ENCODE measurements around the gene ANKFY1.

Gene ANKFY1

GRCh38 chr17:4186357-4186881 is 77.4 kb downstream of the ANKFY1 start:
- no peak overlapping the region for H3K4me3 ChIP-seq (ENCODE audit: low read length)
- no peaks in the 10 kb centered on the region for H3K79me2 ChIP-seq (ENCODE audit: control insufficient read depth, low read length)
- TF ChIP-seq CTCF (IDR thresholded peaks at IDR 0.05; ENCODE audit: low read depth, low read length, poor library complexity, severe bottlenecking) (no peak), EZH2phosphoT487 (IDR thresholded peaks at IDR 0.05; ENCODE audit: borderline replicate concordance, low read length) (no peak)
- H3K4me1 ChIP-seq (ENCODE audit: control insufficient read depth, low read length): no peaks in the 10 kb centered on the region
- H3K27me3 ChIP-seq (ENCODE audit: control insufficient read depth, low read length): no peaks in the 10 kb centered on the region
- H3K36me3 ChIP-seq (ENCODE audit: control insufficient read depth, low read length): peaks cover 81% of the 10 kb centered on the region
- H3F3A ChIP-seq (ENCODE audit: control insufficient read depth, insufficient read depth): no peaks in the 10 kb centered on the region
- no peaks in the 10 kb centered on the region for H3K9me2 ChIP-seq (replicated peaks; ENCODE audit: control insufficient read depth, low read length)
- no peak overlapping the region for H3K27ac ChIP-seq (ENCODE audit: low read depth, low read length)
- no peak overlapping the region for H3K4me2 ChIP-seq (ENCODE audit: low read length)
- H4K20me1 ChIP-seq (ENCODE audit: control insufficient read depth, insufficient read depth, low read depth, low read length): no peaks in the 10 kb centered on the region
- H3K9me3 ChIP-seq (ENCODE audit: control insufficient read depth, insufficient read depth, low read length): no peaks in the 10 kb centered on the region

- Histone ChIP-seq H3K27me3 (ENCODE audit: control insufficient read depth, low read length) (no peaks in the 10 kb centered on the region), H3K79me2 (ENCODE audit: control insufficient read depth, low read length) (no peaks in the 10 kb centered on the region), H3K4me3 (ENCODE audit: low read length) (no peak overlapping the region), H3K4me1 (ENCODE audit: control insufficient read depth, low read length) (no peaks in the 10 kb centered on the region), H3K27ac (ENCODE audit: low read depth, low read length) (no peak overlapping the region), H3F3A (ENCODE audit: control insufficient read depth, insufficient read depth) (no peaks in the 10 kb centered on the region), H3K9me3 (ENCODE audit: control insufficient read depth, insufficient read depth, low read length) (no peaks in the 10 kb centered on the region), H3K4me2 (ENCODE audit: low read length) (no peak overlapping the region), H3K9me2 (replicated peaks; ENCODE audit: control insufficient read depth, low read length) (no peaks in the 10 kb centered on the region), H3K36me3 (ENCODE audit: control insufficient read depth, low read length) (peaks cover 83% of the 10 kb centered on the region), H4K20me1 (ENCODE audit: control insufficient read depth, insufficient read depth, low read depth, low read length) (no peaks in the 10 kb centered on the region)
- TF ChIP-seq EZH2phosphoT487 (IDR thresholded peaks at IDR 0.05; ENCODE audit: borderline replicate concordance, low read length): no peak
- no peak for TF ChIP-seq CTCF (IDR thresholded peaks at IDR 0.05; ENCODE audit: low read depth, low read length, poor library complexity, severe bottlenecking)
Observed at GRCh38 chr17:4185656-4186055, 78.1 kb downstream of the ANKFY1 start.

GRCh38 chr17:4184811-4185210 is 79.0 kb downstream of the ANKFY1 start:
- Histone ChIP-seq H3K4me1 (ENCODE audit: control insufficient read depth, low read length) (no peaks in the 10 kb centered on the region), H3K36me3 (ENCODE audit: control insufficient read depth, low read length) (peaks cover 77% of the 10 kb centered on the region), H3K9me2 (replicated peaks; ENCODE audit: control insufficient read depth, low read length) (no peaks in the 10 kb centered on the region), H3K4me2 (ENCODE audit: low read length) (no peak overlapping the region), H3K9me3 (ENCODE audit: control insufficient read depth, insufficient read depth, low read length) (no peaks in the 10 kb centered on the region), H4K20me1 (ENCODE audit: control insufficient read depth, insufficient read depth, low read depth, low read length) (no peaks in the 10 kb centered on the region), H3K27me3 (ENCODE audit: control insufficient read depth, low read length) (no peaks in the 10 kb centered on the region), H3F3A (ENCODE audit: control insufficient read depth, insufficient read depth) (no peaks in the 10 kb centered on the region), H3K27ac (ENCODE audit: low read depth, low read length) (no peak overlapping the region), H3K79me2 (ENCODE audit: control insufficient read depth, low read length) (no peaks in the 10 kb centered on the region), H3K4me3 (ENCODE audit: low read length) (no peak overlapping the region)
- TF ChIP-seq CTCF (IDR thresholded peaks at IDR 0.05; ENCODE audit: low read depth, low read length, poor library complexity, severe bottlenecking): no peak
- no peak for TF ChIP-seq EZH2phosphoT487 (IDR thresholded peaks at IDR 0.05; ENCODE audit: borderline replicate concordance, low read length)

Data from DOHH2 (cell line).